K562 (cell line): ENCODE measurements around the gene SRCAP. TPM values are rescaled to one million over a fixed set of nuclear protein-coding genes. Genes with fewer than 3 reads are reported as not detected.
A peak's percentile ranks its signal among the peaks of the same experiment; 100 is the strongest.

Experiments used
- ATF7 ChIP-seq: fragments of 450-650 bp; IDR thresholded peaks from 2 replicates; pipeline ENCODE4 v1.7.1; 2014; ENCODE audit warnings: mild to moderate bottlenecking, moderate library complexity
- BMI1 ChIP-seq: fragments of 150-350 bp; IDR thresholded peaks from 2 replicates; pipeline ENCODE4 v1.6.1; 2014; ENCODE audit warnings: low read length
- CBX1 ChIP-seq: sonication (generic); IDR thresholded peaks from 2 replicates; pipeline ENCODE4 v1.6.1; 2016; ENCODE audit warnings: antibody characterized with exemption, low read depth, mild to moderate bottlenecking
- CCAR2 ChIP-seq: fragments of 200-400 bp; formaldehyde crosslinking; IDR thresholded peaks from 2 replicates; pipeline ENCODE4 v1.6.1; 2017; ENCODE audit warnings: mild to moderate bottlenecking, low read depth, low read length
- EP300 ChIP-seq: IDR thresholded peaks from 2 replicates; pipeline ENCODE4 v1.6.1; 2012; ENCODE audit warnings: low read length, improper control_type of control experiment
- HDAC8 ChIP-seq: fragments of 450-650 bp; IDR thresholded peaks from 2 replicates; pipeline ENCODE4 v1.6.1; 2016; ENCODE audit warnings: mild to moderate bottlenecking, missing genetic modification characterization, moderate library complexity, missing compliant biosample characterization
- NFIC ChIP-seq: fragments of 450-650 bp; IDR thresholded peaks from 2 replicates; pipeline ENCODE4 v1.6.1; 2017; ENCODE audit warnings: mild to moderate bottlenecking, inconsistent platforms
- RFX7 ChIP-seq: fragments of 250-450 bp; sonication (Bioruptor Pico); IDR thresholded peaks from 2 replicates; pipeline ENCODE4 v1.5.1; 2021; ENCODE audit warnings: mild to moderate bottlenecking
- ZNF184 ChIP-seq: sonication (generic); formaldehyde crosslinking; IDR thresholded peaks from 2 replicates; pipeline ENCODE4 v1.5.0; 2020; ENCODE audit warnings: missing genetic modification reagents
- ZNF224 ChIP-seq: sonication (generic); formaldehyde crosslinking; IDR thresholded peaks from 2 replicates; pipeline ENCODE4 v1.8.0; 2022; ENCODE audit warnings: mild to moderate bottlenecking, missing genetic modification reagents
- ZNF764 ChIP-seq: fragments of 250-450 bp; sonication (Bioruptor Pico); IDR thresholded peaks from 2 replicates; pipeline ENCODE4 v1.4.0; 2020; ENCODE audit warnings: low read depth, mild to moderate bottlenecking, moderate library complexity
- polyA plus RNA-seq, 8 experiments: library from polyadenylated mRNA; depleted of rRNA in 4 of 8; stranded (reverse) in 5 of 8; unstranded in 3 of 8; fragments of >200 nt; fragmentation: Nextera tagmentation in 2 of 8; fragmentation: Illumina TruSeq in 1 of 8; extraction: Ambion mirVana in 2 of 8; extraction: Trizol in 1 of 8; gene quantifications; 2 replicates each; pipeline versions ENCODE4 v1.2.1 to v1.2.3, GENCODE V29; 2011 to 2014; ENCODE audit warnings: inconsistent platforms in 1 of 8, missing spikeins in 1 of 8
- total RNA-seq, 7 experiments: library from RNA; depleted of rRNA in 6 of 7; stranded (reverse); fragments of >200 nt in 6 of 7; fragmentation: Illumina TruSeq in 2 of 7; extraction: Trizol in 2 of 7; gene quantifications; 2 replicates each; pipeline versions ENCODE4 v1.2.1 to v1.2.3, GENCODE V29; 2011 to 2021; ENCODE audit warnings: low replicate concordance in 1 of 7
- TF ChIP-seq, protein P1 (sequence below): fragments of 450-650 bp; IDR thresholded peaks from 2 replicates; pipeline ENCODE4 v1.6.1; 2016; ENCODE audit warnings: mild to moderate bottlenecking, moderate library complexity
- TF ChIP-seq, protein P2 (sequence below): fragments of 200-800 bp; sonication (Bioruptor generic); IDR thresholded peaks from 2 replicates; pipeline ENCODE4 v1.6.1; 2017; ENCODE audit warnings: missing genetic modification characterization, missing compliant biosample characterization

SRCAP gene
- total and polyA plus RNA-seq, 9 of the 15 experiments (the other 6 are each of a cell fraction or from before 2014, with no cell fraction given), result 0.21 to 62.6 (median 5.8) TPM

DNA sequence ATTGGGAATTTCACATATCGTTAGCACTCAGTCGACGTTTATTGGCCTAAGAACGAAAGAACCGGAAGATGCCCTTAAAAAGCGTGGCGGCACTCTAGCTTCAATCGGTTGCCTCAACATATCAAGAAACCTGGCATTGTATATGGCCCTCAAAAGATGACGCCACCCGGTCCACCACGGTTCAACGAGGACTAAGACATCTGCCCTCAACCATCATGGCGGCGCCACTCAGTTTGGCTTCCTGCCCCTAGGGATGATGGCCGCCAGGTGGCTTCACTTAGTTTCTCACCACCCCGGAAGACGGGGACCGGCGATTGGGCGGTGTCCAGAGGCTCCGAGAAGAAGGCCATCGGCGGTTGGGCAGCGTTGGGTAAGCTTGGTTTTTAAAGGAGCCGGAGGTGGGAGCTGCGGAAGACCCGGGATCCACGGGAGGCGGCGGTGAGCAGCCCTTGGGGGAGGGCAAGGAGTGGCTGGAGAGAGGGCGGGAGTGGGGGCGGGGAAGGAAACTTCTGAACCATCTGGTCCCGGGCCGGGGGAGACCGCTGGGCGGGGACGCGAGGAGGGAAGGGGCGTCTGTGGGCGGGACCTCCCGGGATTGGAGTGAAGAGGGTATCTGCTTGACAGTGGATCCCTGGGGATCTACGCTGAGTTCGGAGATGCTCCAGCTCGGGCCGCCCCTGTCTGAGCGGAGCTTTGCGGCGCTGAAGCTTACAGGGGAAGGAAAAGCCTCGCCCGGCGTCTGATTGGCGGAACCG lies 48.4 kb upstream of the SRCAP start, which contains the start of gene PRR14 (continued):
- TF ChIP-seq, protein P1, sequence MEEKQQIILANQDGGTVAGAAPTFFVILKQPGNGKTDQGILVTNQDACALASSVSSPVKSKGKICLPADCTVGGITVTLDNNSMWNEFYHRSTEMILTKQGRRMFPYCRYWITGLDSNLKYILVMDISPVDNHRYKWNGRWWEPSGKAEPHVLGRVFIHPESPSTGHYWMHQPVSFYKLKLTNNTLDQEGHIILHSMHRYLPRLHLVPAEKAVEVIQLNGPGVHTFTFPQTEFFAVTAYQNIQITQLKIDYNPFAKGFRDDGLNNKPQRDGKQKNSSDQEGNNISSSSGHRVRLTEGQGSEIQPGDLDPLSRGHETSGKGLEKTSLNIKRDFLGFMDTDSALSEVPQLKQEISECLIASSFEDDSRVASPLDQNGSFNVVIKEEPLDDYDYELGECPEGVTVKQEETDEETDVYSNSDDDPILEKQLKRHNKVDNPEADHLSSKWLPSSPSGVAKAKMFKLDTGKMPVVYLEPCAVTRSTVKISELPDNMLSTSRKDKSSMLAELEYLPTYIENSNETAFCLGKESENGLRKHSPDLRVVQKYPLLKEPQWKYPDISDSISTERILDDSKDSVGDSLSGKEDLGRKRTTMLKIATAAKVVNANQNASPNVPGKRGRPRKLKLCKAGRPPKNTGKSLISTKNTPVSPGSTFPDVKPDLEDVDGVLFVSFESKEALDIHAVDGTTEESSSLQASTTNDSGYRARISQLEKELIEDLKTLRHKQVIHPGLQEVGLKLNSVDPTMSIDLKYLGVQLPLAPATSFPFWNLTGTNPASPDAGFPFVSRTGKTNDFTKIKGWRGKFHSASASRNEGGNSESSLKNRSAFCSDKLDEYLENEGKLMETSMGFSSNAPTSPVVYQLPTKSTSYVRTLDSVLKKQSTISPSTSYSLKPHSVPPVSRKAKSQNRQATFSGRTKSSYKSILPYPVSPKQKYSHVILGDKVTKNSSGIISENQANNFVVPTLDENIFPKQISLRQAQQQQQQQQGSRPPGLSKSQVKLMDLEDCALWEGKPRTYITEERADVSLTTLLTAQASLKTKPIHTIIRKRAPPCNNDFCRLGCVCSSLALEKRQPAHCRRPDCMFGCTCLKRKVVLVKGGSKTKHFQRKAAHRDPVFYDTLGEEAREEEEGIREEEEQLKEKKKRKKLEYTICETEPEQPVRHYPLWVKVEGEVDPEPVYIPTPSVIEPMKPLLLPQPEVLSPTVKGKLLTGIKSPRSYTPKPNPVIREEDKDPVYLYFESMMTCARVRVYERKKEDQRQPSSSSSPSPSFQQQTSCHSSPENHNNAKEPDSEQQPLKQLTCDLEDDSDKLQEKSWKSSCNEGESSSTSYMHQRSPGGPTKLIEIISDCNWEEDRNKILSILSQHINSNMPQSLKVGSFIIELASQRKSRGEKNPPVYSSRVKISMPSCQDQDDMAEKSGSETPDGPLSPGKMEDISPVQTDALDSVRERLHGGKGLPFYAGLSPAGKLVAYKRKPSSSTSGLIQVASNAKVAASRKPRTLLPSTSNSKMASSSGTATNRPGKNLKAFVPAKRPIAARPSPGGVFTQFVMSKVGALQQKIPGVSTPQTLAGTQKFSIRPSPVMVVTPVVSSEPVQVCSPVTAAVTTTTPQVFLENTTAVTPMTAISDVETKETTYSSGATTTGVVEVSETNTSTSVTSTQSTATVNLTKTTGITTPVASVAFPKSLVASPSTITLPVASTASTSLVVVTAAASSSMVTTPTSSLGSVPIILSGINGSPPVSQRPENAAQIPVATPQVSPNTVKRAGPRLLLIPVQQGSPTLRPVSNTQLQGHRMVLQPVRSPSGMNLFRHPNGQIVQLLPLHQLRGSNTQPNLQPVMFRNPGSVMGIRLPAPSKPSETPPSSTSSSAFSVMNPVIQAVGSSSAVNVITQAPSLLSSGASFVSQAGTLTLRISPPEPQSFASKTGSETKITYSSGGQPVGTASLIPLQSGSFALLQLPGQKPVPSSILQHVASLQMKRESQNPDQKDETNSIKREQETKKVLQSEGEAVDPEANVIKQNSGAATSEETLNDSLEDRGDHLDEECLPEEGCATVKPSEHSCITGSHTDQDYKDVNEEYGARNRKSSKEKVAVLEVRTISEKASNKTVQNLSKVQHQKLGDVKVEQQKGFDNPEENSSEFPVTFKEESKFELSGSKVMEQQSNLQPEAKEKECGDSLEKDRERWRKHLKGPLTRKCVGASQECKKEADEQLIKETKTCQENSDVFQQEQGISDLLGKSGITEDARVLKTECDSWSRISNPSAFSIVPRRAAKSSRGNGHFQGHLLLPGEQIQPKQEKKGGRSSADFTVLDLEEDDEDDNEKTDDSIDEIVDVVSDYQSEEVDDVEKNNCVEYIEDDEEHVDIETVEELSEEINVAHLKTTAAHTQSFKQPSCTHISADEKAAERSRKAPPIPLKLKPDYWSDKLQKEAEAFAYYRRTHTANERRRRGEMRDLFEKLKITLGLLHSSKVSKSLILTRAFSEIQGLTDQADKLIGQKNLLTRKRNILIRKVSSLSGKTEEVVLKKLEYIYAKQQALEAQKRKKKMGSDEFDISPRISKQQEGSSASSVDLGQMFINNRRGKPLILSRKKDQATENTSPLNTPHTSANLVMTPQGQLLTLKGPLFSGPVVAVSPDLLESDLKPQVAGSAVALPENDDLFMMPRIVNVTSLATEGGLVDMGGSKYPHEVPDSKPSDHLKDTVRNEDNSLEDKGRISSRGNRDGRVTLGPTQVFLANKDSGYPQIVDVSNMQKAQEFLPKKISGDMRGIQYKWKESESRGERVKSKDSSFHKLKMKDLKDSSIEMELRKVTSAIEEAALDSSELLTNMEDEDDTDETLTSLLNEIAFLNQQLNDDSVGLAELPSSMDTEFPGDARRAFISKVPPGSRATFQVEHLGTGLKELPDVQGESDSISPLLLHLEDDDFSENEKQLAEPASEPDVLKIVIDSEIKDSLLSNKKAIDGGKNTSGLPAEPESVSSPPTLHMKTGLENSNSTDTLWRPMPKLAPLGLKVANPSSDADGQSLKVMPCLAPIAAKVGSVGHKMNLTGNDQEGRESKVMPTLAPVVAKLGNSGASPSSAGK, result no peak; the same call in 1 of the 2 replicates
- no peak for TF ChIP-seq ZNF224
- TF ChIP-seq ZNF764 (CRISPR knock-in tag), result no peak
- no peak for TF ChIP-seq HDAC8
- TF ChIP-seq CBX1, result peak; percentile 66; the same call in 1 of the 2 replicates
- TF ChIP-seq BMI1, result no peak
- TF ChIP-seq, protein P2, sequence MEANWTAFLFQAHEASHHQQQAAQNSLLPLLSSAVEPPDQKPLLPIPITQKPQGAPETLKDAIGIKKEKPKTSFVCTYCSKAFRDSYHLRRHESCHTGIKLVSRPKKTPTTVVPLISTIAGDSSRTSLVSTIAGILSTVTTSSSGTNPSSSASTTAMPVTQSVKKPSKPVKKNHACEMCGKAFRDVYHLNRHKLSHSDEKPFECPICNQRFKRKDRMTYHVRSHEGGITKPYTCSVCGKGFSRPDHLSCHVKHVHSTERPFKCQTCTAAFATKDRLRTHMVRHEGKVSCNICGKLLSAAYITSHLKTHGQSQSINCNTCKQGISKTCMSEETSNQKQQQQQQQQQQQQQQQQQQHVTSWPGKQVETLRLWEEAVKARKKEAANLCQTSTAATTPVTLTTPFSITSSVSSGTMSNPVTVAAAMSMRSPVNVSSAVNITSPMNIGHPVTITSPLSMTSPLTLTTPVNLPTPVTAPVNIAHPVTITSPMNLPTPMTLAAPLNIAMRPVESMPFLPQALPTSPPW, result peak; percentile 86
- 0 out of 2 replicates have a peak, but pooled peaks have one; percentile 58 for TF ChIP-seq NFIC
- TF ChIP-seq ZNF184 (CRISPR knock-in tag), result no peak
- no peak for TF ChIP-seq CCAR2
- TF ChIP-seq RFX7 (CRISPR knock-in tag), result no peak
- no peak for TF ChIP-seq EP300
- peak; percentile 96 for TF ChIP-seq ATF7
